SH-SY5Y (cell line): ENCODE measurements around the gene CPA1.

Experiments
- GATA2 ChIP-seq: IDR thresholded peaks from 2 replicates; pipeline ENCODE4 v1.6.1; 2011; ENCODE audit warnings: mild to moderate bottlenecking, low read depth, low read length
- GATA3 ChIP-seq: IDR thresholded peaks from 2 replicates; pipeline ENCODE4 v1.6.1; 2011; ENCODE audit warnings: low read depth, mild to moderate bottlenecking, low read length, moderate library complexity

- no peak for TF ChIP-seq GATA3
- TF ChIP-seq GATA2: no peak
These were observed 1.4 kb downstream of the CPA1 start for GRCh38 chr7:130381468-130382312.
